ENCODE measurements around the gene EYS. TPM values are rescaled to one million over a fixed set of nuclear protein-coding genes. Genes with fewer than 3 reads are reported as not detected.

Gene EYS
- total and polyA plus RNA-seq, 2 of the 13 experiments (the other 11 are each of a cell fraction or from before 2014, with no cell fraction given): 0.04 to 0.07 TPM

DNA sequence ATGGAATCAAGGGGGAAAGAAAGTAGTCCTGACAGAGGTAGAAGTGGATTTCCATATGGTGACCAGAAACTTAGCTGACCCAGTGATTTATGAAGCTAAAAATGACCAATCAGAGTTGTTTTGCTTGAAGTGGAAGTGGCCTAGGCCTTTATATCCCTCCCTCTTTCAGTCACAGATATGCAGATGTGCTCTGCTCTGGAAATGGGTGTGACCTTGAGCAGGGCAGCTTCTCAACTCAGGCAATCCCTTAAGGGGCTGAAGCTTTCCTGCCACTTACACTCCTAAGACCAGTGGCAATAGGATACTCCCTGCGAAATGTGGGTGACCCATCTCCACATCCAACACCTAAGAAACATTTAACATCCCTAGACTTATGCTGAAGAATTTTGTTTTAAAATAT is 256.6 kb downstream of the EYS start (continued):
- TF ChIP-seq CHD4 (IDR thresholded peaks at IDR 0.05; ENCODE audit: borderline replicate concordance, low read length) (no peak), IRF2 (CRISPR knock-in tag; IDR thresholded peaks at IDR 0.05) (no peak)

DNA sequence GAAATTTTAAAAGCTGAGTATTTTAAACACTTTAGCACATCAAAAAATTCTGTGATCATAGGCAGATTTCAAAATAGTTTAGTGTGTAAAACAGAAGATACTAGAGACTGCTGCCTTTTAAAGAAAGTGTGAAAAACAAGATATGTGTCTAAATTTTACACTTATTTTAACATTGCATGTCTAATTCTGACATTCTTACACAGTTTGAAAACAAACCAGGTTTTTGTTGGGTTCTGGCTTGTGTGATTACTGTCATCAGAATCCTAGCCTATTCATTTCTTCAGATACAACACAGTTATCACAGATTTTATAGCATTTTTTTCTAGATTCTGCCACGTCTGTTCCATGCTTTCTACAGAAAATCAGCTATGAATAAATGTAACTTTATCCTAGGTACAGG is 257.1 kb downstream of the EYS start:
- H3K4me3 ChIP-seq (replicated peaks in 1 of 3; ENCODE audit: insufficient read depth in 1 of 3, low read depth in 2 of 3, low read length in 3 of 3): no peak overlapping the region
- BruUV-seq (replicated peaks): no TSS peak
- no peak overlapping the region for H3K9ac ChIP-seq (ENCODE audit: insufficient read depth, low read depth, low read length)
- no peaks in the 10 kb centered on the region for H3K9me3 ChIP-seq (ENCODE audit: low read length)
- H3K36me3 ChIP-seq (replicated peaks in 1 of 2; ENCODE audit: control insufficient read depth in 1 of 2, insufficient read depth in 2 of 2, low read length in 2 of 2): no peaks in the 10 kb centered on the region
- FAIRE-seq: no peak
- no peak for DNase-seq (ENCODE audit: low spot score)
- no peaks in the 10 kb centered on the region for H3K27me3 ChIP-seq (ENCODE audit: control insufficient read depth in 1 of 2, insufficient read depth in 2 of 2, low read length in 2 of 2)
- TF ChIP-seq HMG20A (CRISPR knock-in tag; IDR thresholded peaks at IDR 0.05; ENCODE audit: borderline replicate concordance): no peak
- TF ChIP-seq ZNF572 (CRISPR knock-in tag; IDR thresholded peaks at IDR 0.05): no peak
- TF ChIP-seq POLR2AphosphoS2 (IDR thresholded peaks at IDR 0.05; ENCODE audit: low read depth, low read length): no peak
- TF ChIP-seq RFXANK (CRISPR knock-in tag; IDR thresholded peaks at IDR 0.05): no peak
- no peak for TF ChIP-seq ZNF331 (CRISPR knock-in tag; IDR thresholded peaks at IDR 0.05)
- TF ChIP-seq MYPOP (CRISPR knock-in tag; IDR thresholded peaks at IDR 0.05): no peak
- TF ChIP-seq ZSCAN25 (CRISPR knock-in tag; IDR thresholded peaks at IDR 0.05): no peak
- TF ChIP-seq ZNF776 (CRISPR knock-in tag; IDR thresholded peaks at IDR 0.05): no peak
- TF ChIP-seq EZH2 (conservative IDR thresholded peaks at IDR 0.05; ENCODE audit: low read depth, low read length): no peak
- TF ChIP-seq, protein P1, sequence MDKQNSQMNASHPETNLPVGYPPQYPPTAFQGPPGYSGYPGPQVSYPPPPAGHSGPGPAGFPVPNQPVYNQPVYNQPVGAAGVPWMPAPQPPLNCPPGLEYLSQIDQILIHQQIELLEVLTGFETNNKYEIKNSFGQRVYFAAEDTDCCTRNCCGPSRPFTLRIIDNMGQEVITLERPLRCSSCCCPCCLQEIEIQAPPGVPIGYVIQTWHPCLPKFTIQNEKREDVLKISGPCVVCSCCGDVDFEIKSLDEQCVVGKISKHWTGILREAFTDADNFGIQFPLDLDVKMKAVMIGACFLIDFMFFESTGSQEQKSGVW (CRISPR knock-in tag; IDR thresholded peaks at IDR 0.05; ENCODE audit: borderline replicate concordance): no peak
- TF ChIP-seq TRIM24 (CRISPR knock-in tag; IDR thresholded peaks at IDR 0.05): no peak
- no peak for TF ChIP-seq HDAC2 (CRISPR knock-in tag; IDR thresholded peaks at IDR 0.05)
- TF ChIP-seq ZNF143 (CRISPR knock-in tag; IDR thresholded peaks at IDR 0.05): no peak
- no peak for TF ChIP-seq MBD4 (IDR thresholded peaks at IDR 0.05; ENCODE audit: borderline replicate concordance, low read length)
- no peak for TF ChIP-seq JDP2 (CRISPR knock-in tag; IDR thresholded peaks at IDR 0.05; ENCODE audit: borderline replicate concordance)
- no peak for TF ChIP-seq ZMYM4 (CRISPR knock-in tag; IDR thresholded peaks at IDR 0.05)
- TF ChIP-seq NCOA5 (CRISPR knock-in tag; IDR thresholded peaks at IDR 0.05): no peak
- no peak for TF ChIP-seq ZNF782 (CRISPR knock-in tag; IDR thresholded peaks at IDR 0.05; ENCODE audit: borderline replicate concordance)
- no peaks in the 10 kb centered on the region for H3K79me2 ChIP-seq (ENCODE audit: insufficient read depth, low read length)
- H3K4me1 ChIP-seq (ENCODE audit: insufficient read depth, low read length): no peaks in the 10 kb centered on the region
- H3K27ac ChIP-seq (ENCODE audit: extremely low read length, insufficient read depth, low read length): no peak overlapping the region
- WGBS (ENCODE audit: low lambda C conversion rate): 2% methylated on average over 1 of the region's 1 CpG
- no peak for ATAC-seq
- no peak overlapping the region for H3K4me2 ChIP-seq (ENCODE audit: low read depth, low read length)
- ChIA-PET POLR2A (no interaction called here), CTCF (ENCODE audit: low intra/inter-chr PET ratio, low total read pairs) (no interaction called here)
- in situ Hi-C loops (cut with HindIII; ENCODE audit: extremely low pct_ligation_motif_present, low pct_unique_long_range_greater_than_20kb): no loop called here
- no peak overlapping the region for H2AFZ ChIP-seq (ENCODE audit: low read length)
- intact Hi-C loops (cut with micrococcal nuclease; ENCODE audit: unreplicated experiment): no loop called here
- no peaks in the 10 kb centered on the region for H4K20me1 ChIP-seq (ENCODE audit: insufficient read depth, low read length)

Measured in HepG2 (cell line).